GM08714 (cell line): ENCODE data around the gene PAX7.

Experiments
- H3K4me3 ChIP-seq: fragments of 200-500 bp; sonication (Bioruptor generic); 2 replicates; pipeline ENCODE4 v1.5.1; 2014; ENCODE audit warnings: mild to moderate bottlenecking, low read length, inconsistent platforms
- ZNF274 ChIP-seq: IDR thresholded peaks from 2 replicates; pipeline ENCODE4 v1.6.1; 2012; ENCODE audit warnings: mild to moderate bottlenecking, low read depth, low read length

Gene PAX7

GRCh38 chr1:18653916-18654315, 23.3 kb downstream of the PAX7 start:
- H3K4me3 ChIP-seq, result no peak overlapping the region
- no peak for TF ChIP-seq ZNF274

- H3K4me3 ChIP-seq, result no peak overlapping the region
- TF ChIP-seq ZNF274, result no peak
Measured at GRCh38 chr1:18654599-18654998, 24.0 kb downstream of the PAX7 start.

- TF ChIP-seq ZNF274, result no peak
- no peak overlapping the region for H3K4me3 ChIP-seq
Measured at GRCh38 chr1:18657506-18658201, 27.0 kb downstream of the PAX7 start.

- no peak for TF ChIP-seq ZNF274
Measured at GRCh38 chr1:18658831-18659230, 28.2 kb downstream of the PAX7 start.

GRCh38 chr1:18661404-18662285, 31.0 kb downstream of the PAX7 start:
- TF ChIP-seq ZNF274, result no peak
- no peak overlapping the region for H3K4me3 ChIP-seq

More at GRCh38 chr1:18658831-18659230, 28.2 kb downstream of the PAX7 start:
- H3K4me3 ChIP-seq, result no peak overlapping the region

GRCh38 chr1:18662286-18662639, 31.6 kb downstream of the PAX7 start:
- no peak for TF ChIP-seq ZNF274
- no peak overlapping the region for H3K4me3 ChIP-seq

- no peak for TF ChIP-seq ZNF274
- no peak overlapping the region for H3K4me3 ChIP-seq
Measured at GRCh38 chr1:18666317-18666920, 35.8 kb downstream of the PAX7 start.

GRCh38 chr1:18667333-18667732, 36.7 kb downstream of the PAX7 start:
- TF ChIP-seq ZNF274, result no peak

GRCh38 chr1:18668046-18668445, 37.4 kb downstream of the PAX7 start:
- no peak overlapping the region for H3K4me3 ChIP-seq
- no peak for TF ChIP-seq ZNF274

More at GRCh38 chr1:18667333-18667732, 36.7 kb downstream of the PAX7 start:
- no peak overlapping the region for H3K4me3 ChIP-seq

GRCh38 chr1:18668750-18669404, 38.2 kb downstream of the PAX7 start:
- TF ChIP-seq ZNF274, result no peak
- no peak overlapping the region for H3K4me3 ChIP-seq

GRCh38 chr1:18670121-18670867, 39.6 kb downstream of the PAX7 start:
- no peak for TF ChIP-seq ZNF274
- H3K4me3 ChIP-seq, result no peak overlapping the region

GRCh38 chr1:18670868-18671225, 40.2 kb downstream of the PAX7 start:
- no peak for TF ChIP-seq ZNF274
- no peak overlapping the region for H3K4me3 ChIP-seq

GRCh38 chr1:18673976-18674375, 43.3 kb downstream of the PAX7 start:
- no peak overlapping the region for H3K4me3 ChIP-seq
- no peak for TF ChIP-seq ZNF274
